GM23338 (cell line): ENCODE results near the gene CPD. TPM values are rescaled to one million over a fixed set of nuclear protein-coding genes. Genes with fewer than 3 reads are reported as not detected.

Source experiments
- ATAC-seq: fragments of 200-7000 bp; cut with Tn5 transposase; 3 replicates; pipeline ENCODE4 v1.9.1; 2020
- DNase-seq: peaks from one replicate; pipeline ENCODE4 v3.0.0-alpha.2; 2015; ENCODE audit warnings: low spot score
- H2AFZ ChIP-seq: fragments of 200-600 bp; sonication (generic); 2 replicates; pipeline ENCODE4 v1.8.0; 2016; ENCODE audit warnings: antibody characterized with exemption, mild to moderate bottlenecking, moderate library complexity
- H3F3A ChIP-seq: fragments of 200-600 bp; sonication (generic); replicated peaks from 2 replicates; pipeline ENCODE4 v1.8.0; 2017; ENCODE audit warnings: antibody characterized with exemption, mixed run types, low read depth
- H3K27ac ChIP-seq: fragments of 200-600 bp; sonication (generic); 2 replicates; pipeline ENCODE4 v1.6.1; 2016; ENCODE audit warnings: low read depth
- H3K27me3 ChIP-seq: fragments of 200-600 bp; sonication (generic); 2 replicates; pipeline ENCODE4 v1.8.0; 2016; ENCODE audit warnings: mild to moderate bottlenecking, mixed run types, moderate library complexity; ENCODE audit not compliant: insufficient read depth
- H3K36me3 ChIP-seq: fragments of 200-600 bp; sonication (generic); 2 replicates; pipeline ENCODE4 v1.8.0; 2016; ENCODE audit warnings: mild to moderate bottlenecking; ENCODE audit not compliant: insufficient read depth
- H3K4me1 ChIP-seq: fragments of 200-600 bp; sonication (generic); 2 replicates; pipeline ENCODE4 v1.8.0; 2016; ENCODE audit warnings: mild to moderate bottlenecking, moderate library complexity; ENCODE audit not compliant: insufficient read depth
- H3K4me2 ChIP-seq: fragments of 200-600 bp; sonication (generic); 2 replicates; pipeline ENCODE4 v1.7.1; 2017; ENCODE audit warnings: mixed run types
- H3K4me3 ChIP-seq: fragments of 200-600 bp; sonication (generic); 2 replicates; pipeline ENCODE4 v1.6.1; 2016; ENCODE audit warnings: mixed run types
- H3K79me2 ChIP-seq: fragments of 200-600 bp; sonication (generic); replicated peaks from 2 replicates; pipeline ENCODE4 v1.8.0; 2017; ENCODE audit warnings: mild to moderate bottlenecking; ENCODE audit not compliant: insufficient read depth
- H3K9me2 ChIP-seq: fragments of 200-600 bp; sonication (generic); 2 replicates; pipeline ENCODE4 v1.8.0; 2017; ENCODE audit not compliant: insufficient read depth
- H4K20me1 ChIP-seq: fragments of 200-600 bp; sonication (generic); replicated peaks from 2 replicates; pipeline ENCODE4 v1.8.0; 2017; ENCODE audit warnings: mild to moderate bottlenecking; ENCODE audit not compliant: insufficient read depth
- H3K27ac Mint-ChIP-seq: 2 replicates; pipeline ENCODE4 v1.8.0; 2020; ENCODE audit warnings: inconsistent platforms, mild to moderate bottlenecking, moderate library complexity, mixed read lengths
- H3K27me3 Mint-ChIP-seq: 3 replicates; pipeline ENCODE4 v1.8.0; 2022; ENCODE audit warnings: low read depth, mild to moderate bottlenecking, moderate library complexity, mixed read lengths, inconsistent platforms; ENCODE audit not compliant: insufficient read depth, poor library complexity
- H3K36me3 Mint-ChIP-seq: 3 replicates; pipeline ENCODE4 v1.8.0; 2021; ENCODE audit warnings: low read depth, mild to moderate bottlenecking, inconsistent platforms, moderate library complexity, mixed read lengths
- H3K4me1 Mint-ChIP-seq: 3 replicates; pipeline ENCODE4 v1.8.0; 2020; ENCODE audit warnings: mild to moderate bottlenecking, inconsistent platforms, mixed read lengths
- H3K4me3 Mint-ChIP-seq: 3 replicates; pipeline ENCODE4 v1.8.0; 2021; ENCODE audit warnings: moderate library complexity, mild to moderate bottlenecking, inconsistent platforms, mixed read lengths
- H3K9me3 Mint-ChIP-seq: 3 replicates; pipeline ENCODE4 v1.8.0; 2020; ENCODE audit warnings: moderate library complexity, mild to moderate bottlenecking, inconsistent platforms, mixed read lengths
- CREB1 ChIP-seq: fragments of 250-450 bp; sonication (Bioruptor Pico); IDR thresholded peaks from 2 replicates; pipeline ENCODE4 v1.5.0; 2020; ENCODE audit warnings: low read depth, mild to moderate bottlenecking, moderate library complexity
- CTCF ChIP-seq, 2 experiments: fragments of 200-600 bp in 1 of 2; sonication (generic) in 1 of 2; conservative IDR thresholded peaks; 2 replicates each; pipeline versions ENCODE4 v1.5.1 to v1.6.1; 2016 to 2017; ENCODE audit warnings: antibody characterized with exemption in 2 of 2, low read depth in 2 of 2, mild to moderate bottlenecking in 2 of 2, moderate library complexity in 1 of 2
- ETS1 ChIP-seq: IDR thresholded peaks from 2 replicates; pipeline ENCODE4 v1.6.1; 2016; ENCODE audit warnings: antibody characterized with exemption
- EZH2 ChIP-seq: fragments of 200-600 bp; sonication (generic); IDR thresholded peaks from one replicate; pipeline ENCODE4 v1.8.0; 2017; ENCODE audit warnings: antibody characterized with exemption, mild to moderate bottlenecking, low read depth; ENCODE audit not compliant: unreplicated experiment
- EZH2phosphoT487 ChIP-seq: fragments of 200-600 bp; sonication (generic); IDR thresholded peaks from one replicate; pipeline ENCODE4 v1.8.1; 2018; ENCODE audit warnings: antibody characterized with exemption; ENCODE audit not compliant: unreplicated experiment
- JUNB ChIP-seq: IDR thresholded peaks from one replicate; pipeline ENCODE4 v1.6.1; 2016; ENCODE audit warnings: antibody characterized with exemption; ENCODE audit not compliant: unreplicated experiment
- NANOG ChIP-seq: IDR thresholded peaks from 2 replicates; pipeline ENCODE4 v1.6.1; 2016; ENCODE audit warnings: antibody characterized with exemption, borderline replicate concordance
- POLR2AphosphoS5 ChIP-seq: IDR thresholded peaks from 2 replicates; pipeline ENCODE4 v1.6.1; 2016; ENCODE audit warnings: antibody characterized with exemption, low read depth
- REST ChIP-seq: IDR thresholded peaks from one replicate; pipeline ENCODE4 v1.6.1; 2018; ENCODE audit warnings: antibody characterized with exemption; ENCODE audit not compliant: unreplicated experiment
- STAT1 ChIP-seq: IDR thresholded peaks from one replicate; pipeline ENCODE4 v1.6.1; 2016; ENCODE audit warnings: antibody characterized with exemption; ENCODE audit not compliant: unreplicated experiment
- ZNF114 ChIP-seq: fragments of 250-450 bp; sonication (Bioruptor Pico); IDR thresholded peaks from 2 replicates; pipeline ENCODE4 v1.5.0; 2020; ENCODE audit warnings: mild to moderate bottlenecking, moderate library complexity
- ZNF331 ChIP-seq: fragments of 250-450 bp; sonication (Bioruptor Pico); IDR thresholded peaks from 2 replicates; pipeline ENCODE4 v1.5.0; 2020; ENCODE audit warnings: low read depth, mild to moderate bottlenecking, moderate library complexity
- ZNF462 ChIP-seq: fragments of 250-450 bp; sonication (Bioruptor Pico); IDR thresholded peaks from 2 replicates; pipeline ENCODE4 v1.5.0; 2020; ENCODE audit warnings: mild to moderate bottlenecking, moderate library complexity
- polyA plus RNA-seq: library from polyadenylated mRNA; unstranded; fragments of >200 nt; fragmentation: Nextera tagmentation; extraction: Ambion mirVana; gene quantifications from 2 replicates; pipeline ENCODE4 v1.2.1, GENCODE V29; 2016
- total RNA-seq: library from RNA; depleted of rRNA; stranded (reverse); fragments of >200 nt; shearing (Covaris generic); gene quantifications from 2 replicates; pipeline ENCODE4 v1.2.3, GENCODE V29; 2014

CPD gene
- total and polyA plus RNA-seq, 2 experiments from 2014 or later, result 6.2 to 57.8 TPM

- H3K9me2 ChIP-seq, result no peaks in the 10 kb centered on the region
- Mint-ChIP-seq H3K36me3 (peaks cover 2% of the 10 kb centered on the region; the same call in 1 of the 3 replicates), H3K9me3 (no peaks in the 10 kb centered on the region), H3K27ac (no peak overlapping the region), H3K27me3 (no peaks in the 10 kb centered on the region), H3K4me1 (peaks cover 9% of the 10 kb centered on the region; the same call in 2 of the 3 replicates), H3K4me3 (no peak overlapping the region)
- no peak for ATAC-seq
- DNase-seq, result no peak
- H3F3A ChIP-seq, result no peaks in the 10 kb centered on the region
- TF ChIP-seq ETS1 (no peak), POLR2AphosphoS5 (no peak), ZNF462 (CRISPR knock-in tag) (no peak), NANOG (no peak), EZH2 (no peak), CREB1 (CRISPR knock-in tag) (no peak), ZNF331 (no peak), STAT1 (no peak), REST (no peak), CTCF (conservative IDR thresholded peaks at IDR 0.05; ENCODE audit: low read depth in 2 of 2) (no peak), EZH2phosphoT487 (no peak), JUNB (no peak), ZNF114 (CRISPR knock-in tag) (no peak)
- H4K20me1 ChIP-seq, result no peaks in the 10 kb centered on the region; the same call in none of the 2 replicates
- no peak overlapping the region for H3K4me3 ChIP-seq
- no peak overlapping the region for H3K27ac ChIP-seq
- H3K27me3 ChIP-seq, result no peaks in the 10 kb centered on the region
- 0 out of 2 replicates have a peak, but pooled peaks cover 4% of the 10 kb centered on the region for H3K79me2 ChIP-seq
- H3K4me1 ChIP-seq, result no peaks in the 10 kb centered on the region
- H3K4me2 ChIP-seq, result no peak overlapping the region
- no peaks in the 10 kb centered on the region for H3K36me3 ChIP-seq
- H2AFZ ChIP-seq, result no peak overlapping the region
These were observed 36.8 kb downstream of the CPD start for GRCh38 chr17:30415491-30415890.
